Measurements from ENCODE around the gene PLCB3.
"Not testable (repeated sequence)": the region's sequence is repeated elsewhere in the genome, so short reads cannot be mapped to it uniquely, and the experiment has no call there.

Gene PLCB3

GRCh38 chr11:64312947-64313346 is 61.6 kb downstream of the PLCB3 start:
- no peak for DNase-seq (ENCODE audit: low read depth)
- H3K4me3 ChIP-seq (ENCODE audit: low read length), result no peak overlapping the region
- TF ChIP-seq, protein P1, sequence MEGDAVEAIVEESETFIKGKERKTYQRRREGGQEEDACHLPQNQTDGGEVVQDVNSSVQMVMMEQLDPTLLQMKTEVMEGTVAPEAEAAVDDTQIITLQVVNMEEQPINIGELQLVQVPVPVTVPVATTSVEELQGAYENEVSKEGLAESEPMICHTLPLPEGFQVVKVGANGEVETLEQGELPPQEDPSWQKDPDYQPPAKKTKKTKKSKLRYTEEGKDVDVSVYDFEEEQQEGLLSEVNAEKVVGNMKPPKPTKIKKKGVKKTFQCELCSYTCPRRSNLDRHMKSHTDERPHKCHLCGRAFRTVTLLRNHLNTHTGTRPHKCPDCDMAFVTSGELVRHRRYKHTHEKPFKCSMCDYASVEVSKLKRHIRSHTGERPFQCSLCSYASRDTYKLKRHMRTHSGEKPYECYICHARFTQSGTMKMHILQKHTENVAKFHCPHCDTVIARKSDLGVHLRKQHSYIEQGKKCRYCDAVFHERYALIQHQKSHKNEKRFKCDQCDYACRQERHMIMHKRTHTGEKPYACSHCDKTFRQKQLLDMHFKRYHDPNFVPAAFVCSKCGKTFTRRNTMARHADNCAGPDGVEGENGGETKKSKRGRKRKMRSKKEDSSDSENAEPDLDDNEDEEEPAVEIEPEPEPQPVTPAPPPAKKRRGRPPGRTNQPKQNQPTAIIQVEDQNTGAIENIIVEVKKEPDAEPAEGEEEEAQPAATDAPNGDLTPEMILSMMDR (IDR thresholded peaks at IDR 0.05; ENCODE audit: insufficient read depth, low read depth, low read length, missing control alignments), result no peak

DNA sequence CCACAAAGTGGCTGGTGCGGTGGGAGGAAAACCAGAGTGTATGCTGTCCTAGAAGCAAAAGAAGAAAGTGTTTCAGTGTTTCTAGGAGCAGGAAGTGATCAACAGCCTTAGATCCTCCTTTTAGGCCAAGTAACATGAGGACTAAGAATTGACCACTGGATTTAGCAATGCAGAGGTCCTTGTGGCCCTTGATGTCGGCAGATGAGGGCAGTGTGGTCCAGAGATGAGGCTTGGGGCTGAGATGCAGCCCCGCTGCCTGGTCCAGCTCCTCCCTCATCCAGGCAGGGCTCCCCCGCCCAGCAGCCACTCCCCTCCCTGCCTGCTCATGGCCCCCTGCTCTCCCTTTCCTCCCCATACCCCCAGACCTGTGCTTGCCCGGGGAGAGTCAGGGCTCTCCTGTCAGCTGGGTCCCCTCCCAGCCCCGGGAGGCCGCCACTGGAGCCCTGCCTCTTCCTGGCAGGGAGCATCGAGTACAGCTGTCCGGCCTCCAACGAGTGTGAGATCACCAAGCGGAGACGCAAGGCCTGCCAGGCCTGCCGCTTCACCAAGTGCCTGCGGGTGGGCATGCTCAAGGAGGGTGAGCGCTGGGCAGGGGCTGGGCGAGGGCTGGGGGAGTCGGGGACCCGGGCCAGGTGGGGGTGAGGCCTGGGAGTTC is 62.3 kb downstream of the PLCB3 start:
- TF ChIP-seq, protein P1 (IDR thresholded peaks at IDR 0.05; ENCODE audit: insufficient read depth, low read depth, low read length, missing control alignments), result no peak

GRCh38 chr11:64314146-64314804 is 62.9 kb downstream of the PLCB3 start:
- no peak overlapping the region for H3K4me3 ChIP-seq (ENCODE audit: low read length)
- DNase-seq (ENCODE audit: low read depth), result no peak
- TF ChIP-seq, protein P1 (IDR thresholded peaks at IDR 0.05; ENCODE audit: insufficient read depth, low read depth, low read length, missing control alignments), result peak; percentile 12

More for the DNA sequence above, 62.3 kb downstream of the PLCB3 start:
- no peak for DNase-seq (ENCODE audit: low read depth)
- no peak overlapping the region for H3K4me3 ChIP-seq (ENCODE audit: low read length)

DNA sequence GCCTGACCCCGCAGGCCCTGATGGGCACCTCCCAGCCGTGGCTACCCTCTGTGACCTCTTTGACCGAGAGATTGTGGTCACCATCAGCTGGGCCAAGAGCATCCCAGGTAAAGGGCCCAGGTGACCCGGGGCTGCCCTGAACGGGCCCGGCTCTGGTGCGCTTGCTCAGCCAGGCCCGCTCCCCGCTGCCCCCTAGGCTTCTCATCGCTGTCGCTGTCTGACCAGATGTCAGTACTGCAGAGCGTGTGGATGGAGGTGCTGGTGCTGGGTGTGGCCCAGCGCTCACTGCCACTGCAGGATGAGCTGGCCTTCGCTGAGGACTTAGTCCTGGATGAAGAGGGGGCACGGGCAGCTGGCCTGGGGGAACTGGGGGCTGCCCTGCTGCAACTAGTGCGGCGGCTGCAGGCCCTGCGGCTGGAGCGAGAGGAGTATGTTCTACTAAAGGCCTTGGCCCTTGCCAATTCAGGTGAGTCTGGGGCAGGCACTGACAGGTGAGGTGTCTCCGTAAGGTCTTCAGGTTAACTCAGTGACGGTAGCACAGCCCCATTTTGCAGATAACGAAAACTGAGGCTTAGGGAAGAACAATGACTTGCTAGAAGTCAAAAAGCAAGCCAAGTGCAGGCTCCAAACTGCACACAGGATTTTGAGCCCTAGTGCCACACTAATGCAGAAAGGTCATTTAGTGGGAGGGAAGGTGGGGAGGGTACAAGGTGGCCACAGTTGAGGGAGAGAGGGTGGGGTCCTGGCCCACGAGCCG is 63.7 kb downstream of the PLCB3 start:
- TF ChIP-seq, protein P1 (IDR thresholded peaks at IDR 0.05; ENCODE audit: insufficient read depth, low read depth, low read length, missing control alignments), result no peak
- H3K4me3 ChIP-seq (ENCODE audit: low read length), result no peak overlapping the region
- no peak for DNase-seq (ENCODE audit: low read depth)

DNA sequence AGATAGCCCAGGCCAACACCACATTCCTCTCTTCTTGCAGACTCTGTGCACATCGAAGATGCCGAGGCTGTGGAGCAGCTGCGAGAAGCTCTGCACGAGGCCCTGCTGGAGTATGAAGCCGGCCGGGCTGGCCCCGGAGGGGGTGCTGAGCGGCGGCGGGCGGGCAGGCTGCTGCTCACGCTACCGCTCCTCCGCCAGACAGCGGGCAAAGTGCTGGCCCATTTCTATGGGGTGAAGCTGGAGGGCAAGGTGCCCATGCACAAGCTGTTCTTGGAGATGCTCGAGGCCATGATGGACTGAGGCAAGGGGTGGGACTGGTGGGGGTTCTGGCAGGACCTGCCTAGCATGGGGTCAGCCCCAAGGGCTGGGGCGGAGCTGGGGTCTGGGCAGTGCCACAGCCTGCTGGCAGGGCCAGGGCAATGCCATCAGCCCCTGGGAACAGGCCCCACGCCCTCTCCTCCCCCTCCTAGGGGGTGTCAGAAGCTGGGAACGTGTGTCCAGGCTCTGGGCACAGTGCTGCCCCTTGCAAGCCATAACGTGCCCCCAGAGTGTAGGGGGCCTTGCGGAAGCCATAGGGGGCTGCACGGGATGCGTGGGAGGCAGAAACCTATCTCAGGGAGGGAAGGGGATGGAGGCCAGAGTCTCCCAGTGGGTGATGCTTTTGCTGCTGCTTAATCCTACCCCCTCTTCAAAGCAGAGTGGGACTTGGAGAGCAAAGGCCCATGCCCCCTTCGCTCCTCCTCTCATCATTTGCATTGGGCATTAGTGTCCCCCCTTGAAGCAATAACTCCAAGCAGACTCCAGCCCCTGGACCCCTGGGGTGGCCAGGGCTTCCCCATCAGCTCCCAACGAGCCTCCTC is 64.6 kb downstream of the PLCB3 start:
- H3K4me3 ChIP-seq (ENCODE audit: low read length), result peak overlapping the region; percentile 80
- DNase-seq (ENCODE audit: low read depth), result not testable (repeated sequence)

DNA sequence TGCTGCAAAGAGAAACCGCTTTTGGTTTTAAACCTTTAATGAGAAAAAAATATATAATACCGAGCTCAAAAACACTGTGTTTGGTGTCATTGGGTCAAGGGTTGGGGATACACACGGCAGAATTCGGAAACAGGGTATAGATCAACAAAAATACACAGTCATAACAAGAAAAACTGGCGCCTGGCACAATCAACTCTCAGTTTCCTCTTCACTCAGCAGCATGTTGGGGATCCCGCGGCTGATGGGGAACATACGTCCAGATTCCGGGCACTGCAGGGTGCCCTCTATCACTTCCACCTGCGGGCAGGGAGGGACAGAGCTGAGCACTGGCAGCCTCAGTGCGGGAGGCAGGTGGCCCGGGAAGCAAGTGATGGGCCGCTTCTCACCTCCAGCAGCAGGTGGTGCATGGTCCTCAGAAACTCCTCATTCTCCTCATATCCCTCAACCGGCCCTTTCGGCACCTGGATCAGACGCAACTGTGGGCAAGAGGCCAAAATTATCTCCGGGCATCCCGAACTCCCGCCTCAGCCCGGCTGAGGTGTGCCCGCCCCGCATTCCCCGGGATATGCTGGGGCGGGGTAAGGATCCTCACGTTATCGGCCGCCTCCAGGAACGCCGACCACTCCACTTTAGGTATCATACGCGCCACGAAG is 65.5 kb downstream of the PLCB3 start:
- peak; percentile 77 for DNase-seq (ENCODE audit: low read depth)
- H3K4me3 ChIP-seq (ENCODE audit: low read length), result peak overlapping the region; percentile 80
- TF ChIP-seq, protein P1 (IDR thresholded peaks at IDR 0.05; ENCODE audit: insufficient read depth, low read depth, low read length, missing control alignments), result peak; percentile 48

Data from epithelial cell of esophagus (primary cell).